Activated naive CD4-positive, alpha-beta T cell treated with anti-CD3 and anti-CD28 coated beads, Interleukin-2, amount 50 U/mL, for 24 hours (primary cell): ENCODE data around the gene MEI1.

Experiments used
- H3K27ac Mint-ChIP-seq: one replicate; pipeline ENCODE4 v1.8.0; 2021; ENCODE audit warnings: mild to moderate bottlenecking, mixed read lengths
- H3K27me3 Mint-ChIP-seq: one replicate; pipeline ENCODE4 v1.8.0; 2021; ENCODE audit warnings: mixed read lengths
- H3K36me3 Mint-ChIP-seq: one replicate; pipeline ENCODE4 v1.8.0; 2021; ENCODE audit warnings: mixed read lengths
- H3K4me1 Mint-ChIP-seq: one replicate; pipeline ENCODE4 v1.8.0; 2021; ENCODE audit warnings: mixed read lengths
- H3K4me3 Mint-ChIP-seq: one replicate; pipeline ENCODE4 v1.8.0; 2021; ENCODE audit warnings: mild to moderate bottlenecking, mixed read lengths
- H3K9me3 Mint-ChIP-seq: one replicate; pipeline ENCODE4 v1.8.0; 2021; ENCODE audit warnings: mixed read lengths

The MEI1 gene

DNA sequence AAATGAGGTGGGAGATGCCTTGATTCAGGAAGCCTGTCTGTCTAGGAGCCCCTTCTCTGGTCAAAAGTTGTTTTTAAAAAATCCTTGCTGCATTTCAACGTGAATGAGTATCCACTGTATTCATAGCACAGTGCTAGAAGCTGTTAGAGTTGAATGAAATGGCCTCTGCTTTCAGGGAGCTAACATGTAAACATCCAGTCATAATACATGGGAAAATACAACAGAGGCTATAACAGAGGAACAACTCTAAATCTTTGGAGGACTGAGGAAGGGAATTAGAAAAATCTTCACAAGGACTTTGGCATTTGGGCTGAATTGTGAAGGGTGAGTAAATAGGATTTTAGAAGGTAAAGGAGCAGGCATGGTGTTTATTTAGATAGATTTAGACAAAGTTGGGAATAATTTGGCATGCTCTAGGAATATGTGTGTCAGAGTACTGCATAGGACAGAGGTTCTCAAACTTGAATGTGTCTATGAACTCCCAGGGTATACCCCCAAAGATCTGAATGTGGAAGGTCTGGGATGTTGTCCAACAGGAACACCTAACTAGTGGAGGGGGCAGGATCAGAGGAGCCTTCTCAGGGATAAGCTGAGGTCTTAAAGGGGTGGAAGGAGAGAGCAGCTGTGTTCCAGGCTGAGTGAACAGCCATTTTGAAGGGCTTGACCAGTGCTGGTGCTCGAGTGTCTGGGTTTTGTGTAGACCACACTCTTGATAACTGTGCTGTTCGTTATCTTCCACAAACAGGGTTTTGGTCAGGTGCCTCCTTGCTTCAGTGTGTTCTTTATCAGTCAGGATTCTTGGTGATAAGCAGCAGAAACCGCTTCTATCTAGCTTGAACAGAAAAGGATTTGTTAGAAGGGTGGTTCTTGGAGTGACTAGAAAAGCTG, 146.3 kb downstream of the MEI1 start:
- H3K36me3 Mint-ChIP-seq: peaks cover 12% of the 10 kb centered on the region
- no peaks in the 10 kb centered on the region for H3K9me3 Mint-ChIP-seq
- H3K27ac Mint-ChIP-seq: peak overlapping the region; percentile 87
- H3K4me1 Mint-ChIP-seq: peaks cover 71% of the 10 kb centered on the region
- H3K4me3 Mint-ChIP-seq: no peak overlapping the region
- H3K27me3 Mint-ChIP-seq: no peaks in the 10 kb centered on the region

DNA sequence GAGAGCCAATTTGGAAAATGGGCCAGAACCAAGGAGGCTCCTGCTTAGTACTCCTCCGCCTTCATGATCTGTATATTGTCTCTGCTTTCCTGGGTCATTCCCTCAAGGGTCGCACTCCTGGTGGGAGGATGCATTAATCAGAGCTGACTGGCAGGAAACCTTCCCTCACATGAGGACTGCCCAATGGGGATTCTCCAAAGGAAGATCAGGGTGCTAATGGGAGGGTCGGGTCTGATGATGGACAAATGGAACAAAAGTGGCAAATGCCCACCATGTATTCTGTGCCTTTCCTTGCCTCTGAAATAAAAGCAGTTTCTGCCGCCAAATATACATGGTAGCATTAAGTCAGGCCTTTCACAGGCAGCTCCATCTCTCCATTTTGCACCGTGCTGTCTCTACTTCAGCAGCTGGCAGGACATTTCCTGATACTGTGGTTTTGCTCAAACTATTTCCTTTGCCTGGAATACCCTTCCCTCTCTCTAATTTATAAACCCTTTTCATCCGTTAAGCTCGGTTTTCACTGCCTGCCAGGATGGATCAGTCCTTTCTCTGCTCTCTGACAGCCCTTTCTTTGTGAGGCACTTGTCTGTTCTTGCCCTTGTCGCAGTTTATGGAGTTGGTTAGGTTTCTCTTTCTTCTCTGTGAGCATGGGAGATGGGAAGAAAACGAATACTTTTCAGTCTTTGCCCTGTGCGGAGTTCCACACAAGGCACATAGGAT, 147.1 kb downstream of the MEI1 start:
- Mint-ChIP-seq H3K4me3 (peak overlapping the region; percentile 53), H3K27me3 (no peaks in the 10 kb centered on the region), H3K4me1 (peaks cover 67% of the 10 kb centered on the region), H3K36me3 (peaks cover 8% of the 10 kb centered on the region), H3K27ac (peak overlapping the region; percentile 87), H3K9me3 (no peaks in the 10 kb centered on the region)

DNA sequence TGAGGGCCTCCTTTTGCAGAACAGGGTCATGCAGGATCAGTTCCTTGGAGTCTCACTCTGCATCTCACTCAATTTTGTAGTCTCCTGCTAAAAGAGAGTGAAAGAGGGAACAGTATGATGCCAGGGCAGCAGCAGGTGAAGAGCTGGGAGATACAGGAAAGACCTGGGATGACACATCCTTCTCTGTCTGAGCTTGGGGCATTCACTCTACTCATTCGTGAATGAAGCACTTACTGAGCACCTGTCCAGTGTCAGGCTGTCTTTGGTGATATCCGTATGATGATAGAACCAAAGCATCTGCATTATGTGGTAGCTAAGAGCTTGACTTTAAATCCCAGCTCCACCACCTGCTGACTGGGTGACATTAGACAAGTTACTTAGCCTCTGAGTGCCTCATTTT, 148.0 kb downstream of the MEI1 start:
- Mint-ChIP-seq H3K27ac (peak overlapping the region; percentile 73), H3K9me3 (no peaks in the 10 kb centered on the region), H3K36me3 (peaks cover 8% of the 10 kb centered on the region), H3K4me3 (peak overlapping the region; percentile 53), H3K4me1 (peaks cover 66% of the 10 kb centered on the region), H3K27me3 (no peaks in the 10 kb centered on the region)

DNA sequence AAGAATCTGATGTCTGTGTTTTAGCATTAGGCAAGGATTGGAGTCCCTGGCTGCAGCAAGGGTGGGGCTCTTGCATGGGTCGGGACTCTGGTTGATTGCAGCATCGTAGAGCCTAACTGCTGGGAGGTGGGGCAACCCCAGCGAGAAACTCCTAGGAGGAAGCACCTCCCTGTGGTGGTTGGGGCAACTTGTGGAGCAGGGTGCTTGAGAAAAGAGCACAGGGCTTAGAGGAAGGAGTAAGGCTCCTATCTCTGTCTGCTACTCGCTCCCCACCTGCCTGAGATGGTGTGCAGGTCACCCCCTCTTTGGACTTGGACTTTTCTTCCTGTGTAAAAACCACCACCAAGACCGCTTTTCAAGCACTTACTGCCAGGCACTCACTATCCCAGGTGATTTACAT, 149.2 kb downstream of the MEI1 start:
- Mint-ChIP-seq H3K27me3 (no peaks in the 10 kb centered on the region), H3K4me3 (no peak overlapping the region), H3K27ac (no peak overlapping the region), H3K9me3 (no peaks in the 10 kb centered on the region), H3K36me3 (peaks cover 9% of the 10 kb centered on the region), H3K4me1 (peaks cover 61% of the 10 kb centered on the region)
